Activated naive CD8-positive, alpha-beta T cell (primary cell): ENCODE data around the gene ARL17B.
"Not testable (repeated sequence)": the region's sequence is repeated elsewhere in the genome, so short reads cannot be mapped to it uniquely, and the experiment has no call there.

ENCODE experiments used
- H3K27ac Mint-ChIP-seq: one replicate; pipeline ENCODE4 v1.8.0; 2021; ENCODE audit warnings: mixed read lengths
- H3K27me3 Mint-ChIP-seq: one replicate; pipeline ENCODE4 v1.8.0; 2021; ENCODE audit warnings: mixed read lengths
- H3K36me3 Mint-ChIP-seq: one replicate; pipeline ENCODE4 v1.8.0; 2021; ENCODE audit warnings: mixed read lengths
- H3K4me1 Mint-ChIP-seq: one replicate; pipeline ENCODE4 v1.8.0; 2021; ENCODE audit warnings: low read depth, mixed read lengths
- H3K4me3 Mint-ChIP-seq: one replicate; pipeline ENCODE4 v1.8.0; 2021; ENCODE audit warnings: mild to moderate bottlenecking, mixed read lengths
- H3K9me3 Mint-ChIP-seq: one replicate; pipeline ENCODE4 v1.8.0; 2021; ENCODE audit warnings: low read depth, mixed read lengths

ARL17B gene

GRCh38 chr17:46361755-46362154 lies at the start of gene ARL17B:
Gene ARL17B, minus strand, starts transcription at chr17:46361766. Its CDS starts 3,369 bp downstream, at chr17:46358397.
- not testable (repeated sequence) for H3K27ac Mint-ChIP-seq
- peak within 1 kb of the TSS; percentile 60 for H3K4me3 Mint-ChIP-seq

GRCh38 chr17:46409864-46410263 lies 48.3 kb upstream of the ARL17B start:
- not testable (repeated sequence) for H3K27me3 Mint-ChIP-seq, H3K36me3 Mint-ChIP-seq, H3K4me1 Mint-ChIP-seq, H3K27ac Mint-ChIP-seq, H3K4me3 Mint-ChIP-seq, H3K9me3 Mint-ChIP-seq

More at GRCh38 chr17:46361755-46362154, at the start of gene ARL17B:
- not testable (repeated sequence) for H3K36me3 Mint-ChIP-seq, H3K27me3 Mint-ChIP-seq, H3K9me3 Mint-ChIP-seq, H3K4me1 Mint-ChIP-seq

DNA sequence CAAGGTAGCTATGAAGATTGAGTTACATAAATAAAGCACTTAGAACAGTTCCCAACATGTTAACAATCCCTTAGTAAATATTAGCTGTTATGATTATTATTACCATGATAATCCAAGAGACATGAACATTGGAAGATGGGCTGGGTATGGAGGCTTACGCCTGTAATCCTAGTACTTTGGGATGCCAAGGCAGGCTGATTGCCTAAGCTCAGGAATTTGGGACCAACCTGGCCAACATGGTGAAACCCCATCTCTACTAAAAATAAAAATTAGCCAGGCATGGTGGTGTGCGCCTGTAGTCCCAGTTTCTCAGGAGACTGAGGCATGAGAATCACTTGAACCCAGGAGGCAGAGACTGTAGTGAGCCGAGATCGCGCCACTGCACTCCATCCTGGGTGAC lies 45.6 kb upstream of the ARL17B start:
- not testable (repeated sequence) for H3K27me3 Mint-ChIP-seq, H3K36me3 Mint-ChIP-seq, H3K4me3 Mint-ChIP-seq, H3K9me3 Mint-ChIP-seq, H3K27ac Mint-ChIP-seq, H3K4me1 Mint-ChIP-seq

GRCh38 chr17:46401033-46401787 lies 39.6 kb upstream of the ARL17B start:
- H3K4me1 Mint-ChIP-seq, H3K4me3 Mint-ChIP-seq, H3K27ac Mint-ChIP-seq, H3K27me3 Mint-ChIP-seq, H3K9me3 Mint-ChIP-seq, H3K36me3 Mint-ChIP-seq: not testable (repeated sequence)

GRCh38 chr17:46400543-46400942 lies 39.0 kb upstream of the ARL17B start:
- not testable (repeated sequence) for H3K27ac Mint-ChIP-seq, H3K4me3 Mint-ChIP-seq, H3K9me3 Mint-ChIP-seq, H3K4me1 Mint-ChIP-seq, H3K36me3 Mint-ChIP-seq, H3K27me3 Mint-ChIP-seq

- not testable (repeated sequence) for H3K4me3 Mint-ChIP-seq, H3K27ac Mint-ChIP-seq, H3K9me3 Mint-ChIP-seq, H3K4me1 Mint-ChIP-seq, H3K36me3 Mint-ChIP-seq, H3K27me3 Mint-ChIP-seq
Measured at GRCh38 chr17:46399993-46400392, 38.4 kb upstream of the ARL17B start.

- not testable (repeated sequence) for H3K4me3 Mint-ChIP-seq, H3K27me3 Mint-ChIP-seq, H3K4me1 Mint-ChIP-seq, H3K36me3 Mint-ChIP-seq, H3K9me3 Mint-ChIP-seq, H3K27ac Mint-ChIP-seq
Measured at GRCh38 chr17:46396292-46396691, 34.7 kb upstream of the ARL17B start.

DNA sequence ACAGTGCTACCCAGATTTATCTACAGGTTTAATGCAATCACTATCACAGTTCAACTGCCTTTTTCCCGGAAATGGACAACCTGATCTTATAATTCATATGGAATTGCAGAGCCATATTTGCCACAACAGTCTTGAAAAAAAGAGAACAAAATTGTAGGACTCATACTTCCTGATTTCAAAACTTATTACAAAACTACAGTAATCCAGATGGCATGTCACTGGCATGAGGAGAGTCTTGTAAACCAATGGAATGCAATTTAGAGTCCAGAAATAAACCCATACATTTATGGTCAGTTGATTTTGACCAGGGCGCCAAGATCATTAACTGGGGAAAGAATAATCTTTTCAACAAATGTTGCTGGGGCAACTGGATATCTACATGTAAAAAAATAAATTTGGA lies 32.1 kb upstream of the ARL17B start:
- not testable (repeated sequence) for H3K4me3 Mint-ChIP-seq, H3K27ac Mint-ChIP-seq, H3K4me1 Mint-ChIP-seq, H3K36me3 Mint-ChIP-seq, H3K9me3 Mint-ChIP-seq, H3K27me3 Mint-ChIP-seq

GRCh38 chr17:46385491-46385890 lies 23.9 kb upstream of the ARL17B start:
- H3K27me3 Mint-ChIP-seq, H3K36me3 Mint-ChIP-seq, H3K9me3 Mint-ChIP-seq, H3K4me3 Mint-ChIP-seq, H3K27ac Mint-ChIP-seq, H3K4me1 Mint-ChIP-seq: not testable (repeated sequence)

- not testable (repeated sequence) for H3K9me3 Mint-ChIP-seq, H3K27ac Mint-ChIP-seq, H3K4me3 Mint-ChIP-seq, H3K27me3 Mint-ChIP-seq, H3K36me3 Mint-ChIP-seq, H3K4me1 Mint-ChIP-seq
Measured at GRCh38 chr17:46383118-46383517, 21.6 kb upstream of the ARL17B start.

- not testable (repeated sequence) for H3K27me3 Mint-ChIP-seq, H3K36me3 Mint-ChIP-seq, H3K9me3 Mint-ChIP-seq, H3K27ac Mint-ChIP-seq, H3K4me3 Mint-ChIP-seq, H3K4me1 Mint-ChIP-seq
Measured at GRCh38 chr17:46373418-46373817, 11.9 kb upstream of the ARL17B start.

DNA sequence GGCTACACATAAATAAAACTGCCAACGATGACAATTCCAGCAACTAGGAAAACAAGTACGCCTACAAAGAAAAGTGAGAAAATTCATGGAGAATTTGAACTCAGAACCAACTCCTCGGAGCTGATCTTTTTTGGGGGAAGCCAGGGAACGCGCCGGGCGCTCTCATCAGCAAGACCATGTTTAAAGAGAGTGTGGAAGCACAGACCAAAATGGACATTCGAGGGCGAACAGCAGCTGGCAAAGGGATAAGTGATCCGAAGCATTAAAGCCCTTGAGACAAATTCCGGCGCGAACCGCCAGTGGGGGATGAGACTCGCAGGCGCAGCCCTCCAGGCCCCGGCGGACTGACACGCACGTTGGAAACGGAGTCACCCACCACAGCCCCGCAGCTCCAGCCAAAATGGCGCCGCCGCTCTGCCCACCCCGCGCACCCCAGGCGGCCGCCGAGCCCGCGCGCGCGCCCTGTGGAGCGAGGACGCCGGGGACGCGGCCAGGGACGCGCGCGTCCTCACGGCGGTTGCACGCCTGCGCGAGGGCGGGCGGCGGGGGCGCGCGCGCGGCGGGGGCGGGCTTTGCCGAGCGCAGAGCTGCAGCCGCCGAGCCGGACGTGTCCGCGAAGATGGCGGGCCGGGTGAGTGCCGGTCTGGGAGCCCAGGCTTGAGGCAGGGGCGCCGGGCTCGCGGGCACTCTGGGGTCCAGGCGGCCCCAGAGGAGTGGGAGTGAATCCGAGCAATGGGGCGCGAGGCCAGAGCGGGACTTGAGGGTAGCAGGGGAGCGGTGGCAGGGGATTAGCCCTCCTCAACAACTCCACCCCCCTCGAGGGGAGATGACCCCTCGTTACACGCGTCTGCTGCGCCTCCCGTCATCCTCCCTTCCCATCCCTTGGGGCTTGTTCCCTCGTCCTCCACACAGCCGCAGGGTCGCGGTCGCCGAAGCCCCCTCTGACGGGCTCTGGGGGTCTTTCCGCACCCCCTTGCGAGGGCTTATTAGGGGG lies 11.0 kb upstream of the ARL17B start:
- H3K4me3 Mint-ChIP-seq, H3K27me3 Mint-ChIP-seq, H3K4me1 Mint-ChIP-seq, H3K27ac Mint-ChIP-seq, H3K36me3 Mint-ChIP-seq, H3K9me3 Mint-ChIP-seq: not testable (repeated sequence)

- H3K36me3 Mint-ChIP-seq, H3K4me3 Mint-ChIP-seq, H3K27me3 Mint-ChIP-seq, H3K4me1 Mint-ChIP-seq, H3K9me3 Mint-ChIP-seq, H3K27ac Mint-ChIP-seq: not testable (repeated sequence)
Measured at GRCh38 chr17:46367520-46367919, 6.0 kb upstream of the ARL17B start.

DNA sequence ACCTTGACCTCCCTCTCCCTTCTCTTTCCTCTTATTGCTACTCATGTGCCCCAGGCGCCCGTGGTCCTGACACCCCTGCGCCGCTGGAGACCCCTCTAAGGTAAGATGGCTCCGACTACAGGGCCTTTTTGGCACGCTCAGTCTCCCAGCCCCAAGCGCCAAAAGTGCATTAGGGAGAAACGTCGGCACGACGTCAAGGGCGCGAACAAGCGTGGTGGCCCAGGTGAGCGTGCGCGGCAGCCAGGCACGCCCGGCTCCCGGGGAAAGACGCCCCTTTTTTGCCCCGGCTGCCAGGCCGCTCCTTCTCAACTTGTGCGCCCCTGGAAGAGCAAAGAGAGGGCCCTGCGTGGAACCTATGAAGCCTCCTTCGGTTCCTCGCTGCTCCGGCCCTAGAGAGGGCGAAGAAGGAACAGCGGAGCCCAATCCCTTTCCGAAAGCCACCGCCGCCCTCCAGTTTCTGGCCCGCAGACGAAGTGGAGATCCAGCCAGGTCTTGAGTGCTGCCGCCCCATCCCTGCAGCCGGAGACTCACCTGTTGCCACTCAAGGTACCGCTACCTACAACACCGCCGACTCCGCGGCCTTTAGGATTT lies 326 bp downstream of the ARL17B start:
- H3K27ac Mint-ChIP-seq, H3K4me3 Mint-ChIP-seq, H3K36me3 Mint-ChIP-seq, H3K9me3 Mint-ChIP-seq, H3K27me3 Mint-ChIP-seq, H3K4me1 Mint-ChIP-seq: not testable (repeated sequence)

- not testable (repeated sequence) for H3K4me3 Mint-ChIP-seq, H3K36me3 Mint-ChIP-seq, H3K27ac Mint-ChIP-seq, H3K4me1 Mint-ChIP-seq, H3K27me3 Mint-ChIP-seq, H3K9me3 Mint-ChIP-seq
Measured at GRCh38 chr17:46353856-46354255, 7.7 kb downstream of the ARL17B start.
